ENCODE measurements around the gene HTATIP2. TPM values are rescaled to one million over a fixed set of nuclear protein-coding genes. Genes with fewer than 3 reads are reported as not detected.

HTATIP2 gene
- total RNA-seq, 1 donor from 2014 or later = 34.6 TPM

GRCh38 chr11:20337526-20338154 is 25.9 kb upstream of the HTATIP2 start:
- TF ChIP-seq CTCF (IDR thresholded peaks at IDR 0.05) = no peak
- no peaks in the 10 kb centered on the region for H3K36me3 ChIP-seq
- intact Hi-C loops (cut with DNase I) = no loop called here
- H3K27ac ChIP-seq = no peak overlapping the region
- H3K4me1 ChIP-seq = no peaks in the 10 kb centered on the region
- no peak for DNase-seq (ENCODE audit: low spot score in 2 of 2)
- H3K4me3 ChIP-seq = no peak overlapping the region
- H3K9me3 ChIP-seq = no peaks in the 10 kb centered on the region
- H3K27me3 ChIP-seq = no peaks in the 10 kb centered on the region

GRCh38 chr11:20342347-20343141 is 21.0 kb upstream of the HTATIP2 start:
- Histone ChIP-seq H3K9me3 (no peaks in the 10 kb centered on the region), H3K4me1 (no peaks in the 10 kb centered on the region), H3K27me3 (no peaks in the 10 kb centered on the region), H3K4me3 (no peak overlapping the region), H3K27ac (no peak overlapping the region), H3K36me3 (no peaks in the 10 kb centered on the region)
- no peak for TF ChIP-seq CTCF (IDR thresholded peaks at IDR 0.05)
- no peak for DNase-seq (ENCODE audit: low spot score in 2 of 2)
- intact Hi-C loops (cut with DNase I) = no loop called here

GRCh38 chr11:20351136-20351535 is 12.4 kb upstream of the HTATIP2 start:
- Histone ChIP-seq H3K27me3 (no peaks in the 10 kb centered on the region), H3K36me3 (no peaks in the 10 kb centered on the region), H3K9me3 (no peaks in the 10 kb centered on the region), H3K4me3 (no peak overlapping the region), H3K27ac (no peak overlapping the region), H3K4me1 (no peaks in the 10 kb centered on the region)
- DNase-seq (ENCODE audit: low spot score in 2 of 2) = no peak
- no peak for TF ChIP-seq CTCF (IDR thresholded peaks at IDR 0.05)
- intact Hi-C loops (cut with DNase I) = no loop called here

- DNase-seq (ENCODE audit: low spot score in 2 of 2) = no peak
- Histone ChIP-seq H3K4me3 (no peak overlapping the region), H3K27me3 (no peaks in the 10 kb centered on the region), H3K9me3 (no peaks in the 10 kb centered on the region), H3K4me1 (no peaks in the 10 kb centered on the region), H3K36me3 (no peaks in the 10 kb centered on the region), H3K27ac (no peak overlapping the region)
- TF ChIP-seq CTCF (IDR thresholded peaks at IDR 0.05) = no peak
- intact Hi-C loops (cut with DNase I) = loop anchor here (2.0 kb wide), 1 partner anchor 223 kb away; no protein-coding TSS in a partner anchor
Observed at GRCh38 chr11:20351751-20352262, 11.7 kb upstream of the HTATIP2 start.

GRCh38 chr11:20353829-20354434 is 9.6 kb upstream of the HTATIP2 start:
- H3K27me3 ChIP-seq = no peaks in the 10 kb centered on the region
- H3K9me3 ChIP-seq = no peaks in the 10 kb centered on the region
- peak; percentile 28 to 78 (median 75) for TF ChIP-seq CTCF (IDR thresholded peaks at IDR 0.05)
- intact Hi-C loops (cut with DNase I) = loop anchor here (2.0 kb wide), 1 partner anchor 225 kb away; no protein-coding TSS in a partner anchor
- no peaks in the 10 kb centered on the region for H3K36me3 ChIP-seq
- no peak for DNase-seq (ENCODE audit: low spot score in 2 of 2)
- H3K27ac ChIP-seq = no peak overlapping the region
- H3K4me3 ChIP-seq = no peak overlapping the region
- no peaks in the 10 kb centered on the region for H3K4me1 ChIP-seq

All from ascending aorta (tissue), 2 donors.